GM23338 (cell line): ENCODE measurements around the gene CERT1. TPM values are rescaled to one million over a fixed set of nuclear protein-coding genes. Genes with fewer than 3 reads are reported as not detected.

Source experiments
- ATAC-seq: fragments of 200-7000 bp; cut with Tn5 transposase; 3 replicates; pipeline ENCODE4 v1.9.1; 2020
- DNase-seq: peaks from one replicate; pipeline ENCODE4 v3.0.0-alpha.2; 2015; ENCODE audit warnings: low spot score
- H2AFZ ChIP-seq: fragments of 200-600 bp; sonication (generic); 2 replicates; pipeline ENCODE4 v1.8.0; 2016; ENCODE audit warnings: antibody characterized with exemption, mild to moderate bottlenecking, moderate library complexity
- H3F3A ChIP-seq: fragments of 200-600 bp; sonication (generic); replicated peaks from 2 replicates; pipeline ENCODE4 v1.8.0; 2017; ENCODE audit warnings: antibody characterized with exemption, mixed run types, low read depth
- H3K27ac ChIP-seq: fragments of 200-600 bp; sonication (generic); 2 replicates; pipeline ENCODE4 v1.6.1; 2016; ENCODE audit warnings: low read depth
- H3K27me3 ChIP-seq: fragments of 200-600 bp; sonication (generic); 2 replicates; pipeline ENCODE4 v1.8.0; 2016; ENCODE audit warnings: mild to moderate bottlenecking, mixed run types, moderate library complexity; ENCODE audit not compliant: insufficient read depth
- H3K36me3 ChIP-seq: fragments of 200-600 bp; sonication (generic); 2 replicates; pipeline ENCODE4 v1.8.0; 2016; ENCODE audit warnings: mild to moderate bottlenecking; ENCODE audit not compliant: insufficient read depth
- H3K4me1 ChIP-seq: fragments of 200-600 bp; sonication (generic); 2 replicates; pipeline ENCODE4 v1.8.0; 2016; ENCODE audit warnings: mild to moderate bottlenecking, moderate library complexity; ENCODE audit not compliant: insufficient read depth
- H3K4me2 ChIP-seq: fragments of 200-600 bp; sonication (generic); 2 replicates; pipeline ENCODE4 v1.7.1; 2017; ENCODE audit warnings: mixed run types
- H3K4me3 ChIP-seq: fragments of 200-600 bp; sonication (generic); 2 replicates; pipeline ENCODE4 v1.6.1; 2016; ENCODE audit warnings: mixed run types
- H3K79me2 ChIP-seq: fragments of 200-600 bp; sonication (generic); replicated peaks from 2 replicates; pipeline ENCODE4 v1.8.0; 2017; ENCODE audit warnings: mild to moderate bottlenecking; ENCODE audit not compliant: insufficient read depth
- H3K9me2 ChIP-seq: fragments of 200-600 bp; sonication (generic); 2 replicates; pipeline ENCODE4 v1.8.0; 2017; ENCODE audit not compliant: insufficient read depth
- H4K20me1 ChIP-seq: fragments of 200-600 bp; sonication (generic); replicated peaks from 2 replicates; pipeline ENCODE4 v1.8.0; 2017; ENCODE audit warnings: mild to moderate bottlenecking; ENCODE audit not compliant: insufficient read depth
- H3K27ac Mint-ChIP-seq: 2 replicates; pipeline ENCODE4 v1.8.0; 2020; ENCODE audit warnings: inconsistent platforms, mild to moderate bottlenecking, moderate library complexity, mixed read lengths
- H3K27me3 Mint-ChIP-seq: 3 replicates; pipeline ENCODE4 v1.8.0; 2022; ENCODE audit warnings: low read depth, mild to moderate bottlenecking, moderate library complexity, mixed read lengths, inconsistent platforms; ENCODE audit not compliant: insufficient read depth, poor library complexity
- H3K36me3 Mint-ChIP-seq: 3 replicates; pipeline ENCODE4 v1.8.0; 2021; ENCODE audit warnings: low read depth, mild to moderate bottlenecking, inconsistent platforms, moderate library complexity, mixed read lengths
- H3K4me1 Mint-ChIP-seq: 3 replicates; pipeline ENCODE4 v1.8.0; 2020; ENCODE audit warnings: mild to moderate bottlenecking, inconsistent platforms, mixed read lengths
- H3K4me3 Mint-ChIP-seq: 3 replicates; pipeline ENCODE4 v1.8.0; 2021; ENCODE audit warnings: moderate library complexity, mild to moderate bottlenecking, inconsistent platforms, mixed read lengths
- H3K9me3 Mint-ChIP-seq: 3 replicates; pipeline ENCODE4 v1.8.0; 2020; ENCODE audit warnings: moderate library complexity, mild to moderate bottlenecking, inconsistent platforms, mixed read lengths
- CTCF ChIP-seq, 2 experiments: fragments of 200-600 bp in 1 of 2; sonication (generic) in 1 of 2; conservative IDR thresholded peaks; 2 replicates each; pipeline versions ENCODE4 v1.5.1 to v1.6.1; 2016 to 2017; ENCODE audit warnings: antibody characterized with exemption in 2 of 2, low read depth in 2 of 2, mild to moderate bottlenecking in 2 of 2, moderate library complexity in 1 of 2
- ETS1 ChIP-seq: IDR thresholded peaks from 2 replicates; pipeline ENCODE4 v1.6.1; 2016; ENCODE audit warnings: antibody characterized with exemption
- EZH2 ChIP-seq: fragments of 200-600 bp; sonication (generic); IDR thresholded peaks from one replicate; pipeline ENCODE4 v1.8.0; 2017; ENCODE audit warnings: antibody characterized with exemption, mild to moderate bottlenecking, low read depth; ENCODE audit not compliant: unreplicated experiment
- NANOG ChIP-seq: IDR thresholded peaks from 2 replicates; pipeline ENCODE4 v1.6.1; 2016; ENCODE audit warnings: antibody characterized with exemption, borderline replicate concordance
- POLR2AphosphoS5 ChIP-seq: IDR thresholded peaks from 2 replicates; pipeline ENCODE4 v1.6.1; 2016; ENCODE audit warnings: antibody characterized with exemption, low read depth
- STAT1 ChIP-seq: IDR thresholded peaks from one replicate; pipeline ENCODE4 v1.6.1; 2016; ENCODE audit warnings: antibody characterized with exemption; ENCODE audit not compliant: unreplicated experiment
- ZNF114 ChIP-seq: fragments of 250-450 bp; sonication (Bioruptor Pico); IDR thresholded peaks from 2 replicates; pipeline ENCODE4 v1.5.0; 2020; ENCODE audit warnings: mild to moderate bottlenecking, moderate library complexity
- ZNF331 ChIP-seq: fragments of 250-450 bp; sonication (Bioruptor Pico); IDR thresholded peaks from 2 replicates; pipeline ENCODE4 v1.5.0; 2020; ENCODE audit warnings: low read depth, mild to moderate bottlenecking, moderate library complexity
- polyA plus RNA-seq: library from polyadenylated mRNA; unstranded; fragments of >200 nt; fragmentation: Nextera tagmentation; extraction: Ambion mirVana; gene quantifications from 2 replicates; pipeline ENCODE4 v1.2.1, GENCODE V29; 2016
- total RNA-seq: library from RNA; depleted of rRNA; stranded (reverse); fragments of >200 nt; shearing (Covaris generic); gene quantifications from 2 replicates; pipeline ENCODE4 v1.2.3, GENCODE V29; 2014
- TF ChIP-seq, protein P1 (sequence below): fragments of 250-450 bp; sonication (Bioruptor Pico); IDR thresholded peaks from 2 replicates; pipeline ENCODE4 v1.5.0; 2020; ENCODE audit warnings: mild to moderate bottlenecking, moderate library complexity
- TF ChIP-seq, protein P2 (sequence below): IDR thresholded peaks from one replicate; pipeline ENCODE4 v1.6.1; 2018; ENCODE audit warnings: antibody characterized with exemption; ENCODE audit not compliant: unreplicated experiment

Gene CERT1
- total and polyA plus RNA-seq, 2 experiments from 2014 or later = 36.5 to 40.7 TPM

- DNase-seq = peak; percentile 31
- no peaks in the 10 kb centered on the region for H3K36me3 ChIP-seq
- H3K9me3 Mint-ChIP-seq = no peaks in the 10 kb centered on the region
- no peak overlapping the region for H3K27ac ChIP-seq
- no peak overlapping the region for H3K4me3 ChIP-seq
- H2AFZ ChIP-seq = no peak overlapping the region
- TF ChIP-seq, protein P1, sequence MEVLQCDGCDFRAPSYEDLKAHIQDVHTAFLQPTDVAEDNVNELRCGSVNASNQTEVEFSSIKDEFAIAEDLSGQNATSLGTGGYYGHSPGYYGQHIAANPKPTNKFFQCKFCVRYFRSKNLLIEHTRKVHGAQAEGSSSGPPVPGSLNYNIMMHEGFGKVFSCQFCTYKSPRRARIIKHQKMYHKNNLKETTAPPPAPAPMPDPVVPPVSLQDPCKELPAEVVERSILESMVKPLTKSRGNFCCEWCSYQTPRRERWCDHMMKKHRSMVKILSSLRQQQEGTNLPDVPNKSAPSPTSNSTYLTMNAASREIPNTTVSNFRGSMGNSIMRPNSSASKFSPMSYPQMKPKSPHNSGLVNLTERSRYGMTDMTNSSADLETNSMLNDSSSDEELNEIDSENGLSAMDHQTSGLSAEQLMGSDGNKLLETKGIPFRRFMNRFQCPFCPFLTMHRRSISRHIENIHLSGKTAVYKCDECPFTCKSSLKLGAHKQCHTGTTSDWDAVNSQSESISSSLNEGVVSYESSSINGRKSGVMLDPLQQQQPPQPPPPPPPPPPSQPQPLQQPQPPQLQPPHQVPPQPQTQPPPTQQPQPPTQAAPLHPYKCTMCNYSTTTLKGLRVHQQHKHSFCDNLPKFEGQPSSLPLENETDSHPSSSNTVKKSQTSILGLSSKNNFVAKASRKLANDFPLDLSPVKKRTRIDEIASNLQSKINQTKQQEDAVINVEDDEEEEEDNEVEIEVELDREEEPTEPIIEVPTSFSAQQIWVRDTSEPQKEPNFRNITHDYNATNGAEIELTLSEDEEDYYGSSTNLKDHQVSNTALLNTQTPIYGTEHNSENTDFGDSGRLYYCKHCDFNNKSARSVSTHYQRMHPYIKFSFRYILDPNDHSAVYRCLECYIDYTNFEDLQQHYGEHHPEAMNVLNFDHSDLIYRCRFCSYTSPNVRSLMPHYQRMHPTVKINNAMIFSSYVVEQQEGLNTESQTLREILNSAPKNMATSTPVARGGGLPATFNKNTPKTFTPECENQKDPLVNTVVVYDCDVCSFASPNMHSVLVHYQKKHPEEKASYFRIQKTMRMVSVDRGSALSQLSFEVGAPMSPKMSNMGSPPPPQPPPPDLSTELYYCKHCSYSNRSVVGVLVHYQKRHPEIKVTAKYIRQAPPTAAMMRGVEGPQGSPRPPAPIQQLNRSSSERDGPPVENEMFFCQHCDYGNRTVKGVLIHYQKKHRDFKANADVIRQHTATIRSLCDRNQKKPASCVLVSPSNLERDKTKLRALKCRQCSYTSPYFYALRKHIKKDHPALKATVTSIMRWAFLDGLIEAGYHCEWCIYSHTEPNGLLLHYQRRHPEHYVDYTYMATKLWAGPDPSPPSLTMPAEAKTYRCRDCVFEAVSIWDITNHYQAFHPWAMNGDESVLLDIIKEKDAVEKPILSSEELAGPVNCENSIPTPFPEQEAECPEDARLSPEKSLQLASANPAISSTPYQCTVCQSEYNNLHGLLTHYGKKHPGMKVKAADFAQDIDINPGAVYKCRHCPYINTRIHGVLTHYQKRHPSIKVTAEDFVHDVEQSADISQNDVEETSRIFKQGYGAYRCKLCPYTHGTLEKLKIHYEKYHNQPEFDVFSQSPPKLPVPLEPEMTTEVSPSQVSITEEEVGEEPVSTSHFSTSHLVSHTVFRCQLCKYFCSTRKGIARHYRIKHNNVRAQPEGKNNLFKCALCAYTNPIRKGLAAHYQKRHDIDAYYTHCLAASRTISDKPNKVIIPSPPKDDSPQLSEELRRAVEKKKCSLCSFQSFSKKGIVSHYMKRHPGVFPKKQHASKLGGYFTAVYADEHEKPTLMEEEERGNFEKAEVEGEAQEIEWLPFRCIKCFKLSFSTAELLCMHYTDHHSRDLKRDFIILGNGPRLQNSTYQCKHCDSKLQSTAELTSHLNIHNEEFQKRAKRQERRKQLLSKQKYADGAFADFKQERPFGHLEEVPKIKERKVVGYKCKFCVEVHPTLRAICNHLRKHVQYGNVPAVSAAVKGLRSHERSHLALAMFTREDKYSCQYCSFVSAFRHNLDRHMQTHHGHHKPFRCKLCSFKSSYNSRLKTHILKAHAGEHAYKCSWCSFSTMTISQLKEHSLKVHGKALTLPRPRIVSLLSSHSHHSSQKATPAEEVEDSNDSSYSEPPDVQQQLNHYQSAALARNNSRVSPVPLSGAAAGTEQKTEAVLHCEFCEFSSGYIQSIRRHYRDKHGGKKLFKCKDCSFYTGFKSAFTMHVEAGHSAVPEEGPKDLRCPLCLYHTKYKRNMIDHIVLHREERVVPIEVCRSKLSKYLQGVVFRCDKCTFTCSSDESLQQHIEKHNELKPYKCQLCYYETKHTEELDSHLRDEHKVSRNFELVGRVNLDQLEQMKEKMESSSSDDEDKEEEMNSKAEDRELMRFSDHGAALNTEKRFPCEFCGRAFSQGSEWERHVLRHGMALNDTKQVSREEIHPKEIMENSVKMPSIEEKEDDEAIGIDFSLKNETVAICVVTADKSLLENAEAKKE = peak; percentile 32; the same call in 1 of the 2 replicates
- TF ChIP-seq NANOG = no peak
- no peaks in the 10 kb centered on the region for H3K27me3 Mint-ChIP-seq
- H3K9me2 ChIP-seq = no peaks in the 10 kb centered on the region
- H3K4me3 Mint-ChIP-seq = no peak overlapping the region
- ATAC-seq = peak; percentile 90
- peaks cover 8% of the 10 kb centered on the region; the same call in 2 of the 3 replicates for H3K36me3 Mint-ChIP-seq
- no peaks in the 10 kb centered on the region for H4K20me1 ChIP-seq
- peaks cover 23% of the 10 kb centered on the region for H3K4me1 Mint-ChIP-seq
- H3K27ac Mint-ChIP-seq = peak overlapping the region; percentile 6; the same call in 1 of the 2 replicates
- H3K4me2 ChIP-seq = peak overlapping the region; percentile 40; the same call in 1 of the 2 replicates
- no peaks in the 10 kb centered on the region for H3K27me3 ChIP-seq
- H3K79me2 ChIP-seq = no peaks in the 10 kb centered on the region
- H3F3A ChIP-seq = no peaks in the 10 kb centered on the region
- peaks cover 8% of the 10 kb centered on the region for H3K4me1 ChIP-seq
Observed at GRCh38 chr5:75450069-75450468, 61.4 kb downstream of the CERT1 start.

DNA sequence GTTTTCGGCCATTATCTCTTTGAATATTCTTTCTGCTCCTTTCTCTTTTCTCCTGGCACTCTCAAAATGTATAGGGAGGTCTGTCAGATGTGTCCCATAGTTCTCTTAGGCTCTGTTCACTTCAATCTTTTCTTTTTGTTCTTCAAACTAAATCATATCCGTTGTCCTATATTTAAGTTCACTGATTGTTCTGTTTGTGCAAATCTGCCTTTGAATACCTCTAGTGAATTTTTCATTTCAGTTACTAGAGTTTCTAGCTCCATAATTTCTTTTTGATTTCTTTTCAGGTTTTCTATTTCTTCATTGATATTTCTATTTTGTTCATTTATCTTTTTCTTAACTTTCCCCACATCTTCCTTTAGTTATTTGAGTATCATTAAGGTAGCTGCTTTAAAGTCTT, 65.4 kb downstream of the CERT1 start:
- Histone ChIP-seq H3K4me1 (peaks cover 8% of the 10 kb centered on the region), H3K27ac (no peak overlapping the region), H4K20me1 (no peaks in the 10 kb centered on the region; the same call in 1 of the 2 replicates), H3K36me3 (no peaks in the 10 kb centered on the region), H2AFZ (no peak overlapping the region), H3K79me2 (0 out of 2 replicates have a peak, but pooled peaks cover 1% of the 10 kb centered on the region), H3K4me3 (no peak overlapping the region), H3K4me2 (no peak overlapping the region), H3K27me3 (no peaks in the 10 kb centered on the region), H3K9me2 (no peaks in the 10 kb centered on the region), H3F3A (no peaks in the 10 kb centered on the region)
- Mint-ChIP-seq H3K27ac (no peak overlapping the region), H3K36me3 (peaks cover 20% of the 10 kb centered on the region), H3K9me3 (peaks cover 12% of the 10 kb centered on the region), H3K4me1 (peaks cover 19% of the 10 kb centered on the region), H3K4me3 (no peak overlapping the region), H3K27me3 (no peaks in the 10 kb centered on the region)
- DNase-seq (no peak), ATAC-seq (no peak)
- TF ChIP-seq ZNF114 (CRISPR knock-in tag) (no peak), CTCF (conservative IDR thresholded peaks at IDR 0.05; ENCODE audit: low read depth in 2 of 2) (no peak), STAT1 (no peak), ZNF331 (no peak), EZH2 (no peak), POLR2AphosphoS5 (no peak), ETS1 (no peak)
- TF ChIP-seq, protein P2, sequence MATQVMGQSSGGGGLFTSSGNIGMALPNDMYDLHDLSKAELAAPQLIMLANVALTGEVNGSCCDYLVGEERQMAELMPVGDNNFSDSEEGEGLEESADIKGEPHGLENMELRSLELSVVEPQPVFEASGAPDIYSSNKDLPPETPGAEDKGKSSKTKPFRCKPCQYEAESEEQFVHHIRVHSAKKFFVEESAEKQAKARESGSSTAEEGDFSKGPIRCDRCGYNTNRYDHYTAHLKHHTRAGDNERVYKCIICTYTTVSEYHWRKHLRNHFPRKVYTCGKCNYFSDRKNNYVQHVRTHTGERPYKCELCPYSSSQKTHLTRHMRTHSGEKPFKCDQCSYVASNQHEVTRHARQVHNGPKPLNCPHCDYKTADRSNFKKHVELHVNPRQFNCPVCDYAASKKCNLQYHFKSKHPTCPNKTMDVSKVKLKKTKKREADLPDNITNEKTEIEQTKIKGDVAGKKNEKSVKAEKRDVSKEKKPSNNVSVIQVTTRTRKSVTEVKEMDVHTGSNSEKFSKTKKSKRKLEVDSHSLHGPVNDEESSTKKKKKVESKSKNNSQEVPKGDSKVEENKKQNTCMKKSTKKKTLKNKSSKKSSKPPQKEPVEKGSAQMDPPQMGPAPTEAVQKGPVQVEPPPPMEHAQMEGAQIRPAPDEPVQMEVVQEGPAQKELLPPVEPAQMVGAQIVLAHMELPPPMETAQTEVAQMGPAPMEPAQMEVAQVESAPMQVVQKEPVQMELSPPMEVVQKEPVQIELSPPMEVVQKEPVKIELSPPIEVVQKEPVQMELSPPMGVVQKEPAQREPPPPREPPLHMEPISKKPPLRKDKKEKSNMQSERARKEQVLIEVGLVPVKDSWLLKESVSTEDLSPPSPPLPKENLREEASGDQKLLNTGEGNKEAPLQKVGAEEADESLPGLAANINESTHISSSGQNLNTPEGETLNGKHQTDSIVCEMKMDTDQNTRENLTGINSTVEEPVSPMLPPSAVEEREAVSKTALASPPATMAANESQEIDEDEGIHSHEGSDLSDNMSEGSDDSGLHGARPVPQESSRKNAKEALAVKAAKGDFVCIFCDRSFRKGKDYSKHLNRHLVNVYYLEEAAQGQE = no peak
